ENCODE results near the gene LZTR1.

The LZTR1 gene

GRCh38 chr22:20957683-20958431 is 24.2 kb upstream of the LZTR1 start:
- H3K9me3 ChIP-seq (ENCODE audit: control insufficient read depth in 2 of 2, low read length in 2 of 2) = no peaks in the 10 kb centered on the region
- H3K4me3 ChIP-seq (ENCODE audit: low read length in 2 of 2) = peak overlapping the region; percentile 86 to 98
- peak overlapping the region; percentile 96 to 99 for H3K27ac ChIP-seq (ENCODE audit: low read depth in 2 of 2, low read length in 2 of 2)

GRCh38 chr22:20959578-20960461 is 22.3 kb upstream of the LZTR1 start:
- H3K9me3 ChIP-seq (ENCODE audit: control insufficient read depth in 2 of 2, low read length in 2 of 2) = no peaks in the 10 kb centered on the region
- no peaks in the 10 kb centered on the region for H3K36me3 ChIP-seq (ENCODE audit: control insufficient read depth in 2 of 2, insufficient read depth in 2 of 2, low read length in 2 of 2)
- no peak overlapping the region for H3K27ac ChIP-seq (ENCODE audit: low read depth in 2 of 2, low read length in 2 of 2)
- H3K9ac ChIP-seq (ENCODE audit: low read depth in 1 of 2, low read length in 2 of 2) = no peak overlapping the region
- H3K4me3 ChIP-seq (ENCODE audit: low read length in 2 of 2) = no peak overlapping the region
- peaks cover 23 to 30% of the 10 kb centered on the region in 2 donors for H3K4me1 ChIP-seq (ENCODE audit: control insufficient read depth in 2 of 2, insufficient read depth in 2 of 2, low read length in 2 of 2)
- no peaks in the 10 kb centered on the region for H3K27me3 ChIP-seq (ENCODE audit: control insufficient read depth in 2 of 2, insufficient read depth in 2 of 2, low read length in 2 of 2)

More at GRCh38 chr22:20957683-20958431, 24.2 kb upstream of the LZTR1 start:
- Histone ChIP-seq H3K36me3 (ENCODE audit: control insufficient read depth in 2 of 2, insufficient read depth in 2 of 2, low read length in 2 of 2) (peaks cover 3 to 7% of the 10 kb centered on the region in 2 donors), H3K4me1 (ENCODE audit: control insufficient read depth in 2 of 2, insufficient read depth in 2 of 2, low read length in 2 of 2) (peaks cover 24 to 38% of the 10 kb centered on the region in 2 donors), H3K9ac (ENCODE audit: low read depth in 1 of 2, low read length in 2 of 2) (peak overlapping the region; percentile 95 to 97), H3K27me3 (ENCODE audit: control insufficient read depth in 2 of 2, insufficient read depth in 2 of 2, low read length in 2 of 2) (no peaks in the 10 kb centered on the region)

GRCh38 chr22:20960609-20961008 is 21.5 kb upstream of the LZTR1 start:
- no peaks in the 10 kb centered on the region for H3K27me3 ChIP-seq (ENCODE audit: control insufficient read depth in 2 of 2, insufficient read depth in 2 of 2, low read length in 2 of 2)
- H3K27ac ChIP-seq (ENCODE audit: low read depth in 2 of 2, low read length in 2 of 2) = no peak overlapping the region
- H3K36me3 ChIP-seq (ENCODE audit: control insufficient read depth in 2 of 2, insufficient read depth in 2 of 2, low read length in 2 of 2) = no peaks in the 10 kb centered on the region

GRCh38 chr22:20962491-20962945 is 19.6 kb upstream of the LZTR1 start:
- H3K9ac ChIP-seq (ENCODE audit: low read depth in 1 of 2, low read length in 2 of 2) = no peak overlapping the region
- no peak overlapping the region for H3K4me3 ChIP-seq (ENCODE audit: low read length in 2 of 2)
- no peak overlapping the region for H3K27ac ChIP-seq (ENCODE audit: low read depth in 2 of 2, low read length in 2 of 2)
- H3K9me3 ChIP-seq (ENCODE audit: control insufficient read depth in 2 of 2, low read length in 2 of 2) = no peaks in the 10 kb centered on the region
- H3K27me3 ChIP-seq (ENCODE audit: control insufficient read depth in 2 of 2, insufficient read depth in 2 of 2, low read length in 2 of 2) = no peaks in the 10 kb centered on the region
- peaks cover 40 to 42% of the 10 kb centered on the region in 2 donors for H3K4me1 ChIP-seq (ENCODE audit: control insufficient read depth in 2 of 2, insufficient read depth in 2 of 2, low read length in 2 of 2)
- H3K36me3 ChIP-seq (ENCODE audit: control insufficient read depth in 2 of 2, insufficient read depth in 2 of 2, low read length in 2 of 2) = no peaks in the 10 kb centered on the region

More at GRCh38 chr22:20960609-20961008, 21.5 kb upstream of the LZTR1 start:
- Histone ChIP-seq H3K4me3 (ENCODE audit: low read length in 2 of 2) (no peak overlapping the region), H3K9me3 (ENCODE audit: control insufficient read depth in 2 of 2, low read length in 2 of 2) (no peaks in the 10 kb centered on the region), H3K4me1 (ENCODE audit: control insufficient read depth in 2 of 2, insufficient read depth in 2 of 2, low read length in 2 of 2) (peaks cover 28 to 30% of the 10 kb centered on the region in 2 donors), H3K9ac (ENCODE audit: low read depth in 1 of 2, low read length in 2 of 2) (no peak overlapping the region)

- Histone ChIP-seq H3K27me3 (ENCODE audit: control insufficient read depth in 2 of 2, insufficient read depth in 2 of 2, low read length in 2 of 2) (no peaks in the 10 kb centered on the region), H3K9me3 (ENCODE audit: control insufficient read depth in 2 of 2, low read length in 2 of 2) (no peaks in the 10 kb centered on the region), H3K27ac (ENCODE audit: low read depth in 2 of 2, low read length in 2 of 2) (peak overlapping the region; percentile 17 to 71), H3K4me3 (ENCODE audit: low read length in 2 of 2) (no peak overlapping the region), H3K9ac (ENCODE audit: low read depth in 1 of 2, low read length in 2 of 2) (no peak overlapping the region), H3K4me1 (ENCODE audit: control insufficient read depth in 2 of 2, insufficient read depth in 2 of 2, low read length in 2 of 2) (peaks cover 35 to 39% of the 10 kb centered on the region in 2 donors), H3K36me3 (ENCODE audit: control insufficient read depth in 2 of 2, insufficient read depth in 2 of 2, low read length in 2 of 2) (no peaks in the 10 kb centered on the region)
Measured at GRCh38 chr22:20963201-20964052, 18.7 kb upstream of the LZTR1 start.

- Histone ChIP-seq H3K36me3 (ENCODE audit: control insufficient read depth in 2 of 2, insufficient read depth in 2 of 2, low read length in 2 of 2) (no peaks in the 10 kb centered on the region), H3K27ac (ENCODE audit: low read depth in 2 of 2, low read length in 2 of 2) (peak overlapping the region; percentile 58 to 71), H3K4me1 (ENCODE audit: control insufficient read depth in 2 of 2, insufficient read depth in 2 of 2, low read length in 2 of 2) (peaks cover 32 to 38% of the 10 kb centered on the region in 2 donors), H3K4me3 (ENCODE audit: low read length in 2 of 2) (peak overlapping the region; percentile 12 to 62), H3K9me3 (ENCODE audit: control insufficient read depth in 2 of 2, low read length in 2 of 2) (no peaks in the 10 kb centered on the region), H3K27me3 (ENCODE audit: control insufficient read depth in 2 of 2, insufficient read depth in 2 of 2, low read length in 2 of 2) (no peaks in the 10 kb centered on the region), H3K9ac (ENCODE audit: low read depth in 1 of 2, low read length in 2 of 2) (peak overlapping the region; percentile 26 to 57)
Measured at GRCh38 chr22:20964090-20964798, 17.9 kb upstream of the LZTR1 start.

- Histone ChIP-seq H3K9ac (ENCODE audit: low read depth in 1 of 2, low read length in 2 of 2) (peak overlapping the region; percentile 26 to 57), H3K4me3 (ENCODE audit: low read length in 2 of 2) (peak overlapping the region; percentile 12 to 62), H3K9me3 (ENCODE audit: control insufficient read depth in 2 of 2, low read length in 2 of 2) (no peaks in the 10 kb centered on the region), H3K27me3 (ENCODE audit: control insufficient read depth in 2 of 2, insufficient read depth in 2 of 2, low read length in 2 of 2) (no peaks in the 10 kb centered on the region), H3K36me3 (ENCODE audit: control insufficient read depth in 2 of 2, insufficient read depth in 2 of 2, low read length in 2 of 2) (no peaks in the 10 kb centered on the region), H3K4me1 (ENCODE audit: control insufficient read depth in 2 of 2, insufficient read depth in 2 of 2, low read length in 2 of 2) (peaks cover 32 to 38% of the 10 kb centered on the region in 2 donors), H3K27ac (ENCODE audit: low read depth in 2 of 2, low read length in 2 of 2) (peak overlapping the region; percentile 58 to 71)
Measured at GRCh38 chr22:20964799-20965103, 17.3 kb upstream of the LZTR1 start.

GRCh38 chr22:20965104-20965887 is 16.8 kb upstream of the LZTR1 start:
- Histone ChIP-seq H3K9ac (ENCODE audit: low read depth in 1 of 2, low read length in 2 of 2) (peak overlapping the region; percentile 74 to 85), H3K27ac (ENCODE audit: low read depth in 2 of 2, low read length in 2 of 2) (peak overlapping the region; percentile 89 to 94), H3K27me3 (ENCODE audit: control insufficient read depth in 2 of 2, insufficient read depth in 2 of 2, low read length in 2 of 2) (no peaks in the 10 kb centered on the region), H3K4me1 (ENCODE audit: control insufficient read depth in 2 of 2, insufficient read depth in 2 of 2, low read length in 2 of 2) (peaks cover 32 to 38% of the 10 kb centered on the region in 2 donors), H3K36me3 (ENCODE audit: control insufficient read depth in 2 of 2, insufficient read depth in 2 of 2, low read length in 2 of 2) (peaks cover 2 to 3% of the 10 kb centered on the region in 2 donors), H3K4me3 (ENCODE audit: low read length in 2 of 2) (peak overlapping the region; percentile 42 to 62), H3K9me3 (ENCODE audit: control insufficient read depth in 2 of 2, low read length in 2 of 2) (no peaks in the 10 kb centered on the region)

Data from mucosa of rectum (tissue), 2 donors.